Measurements from ENCODE around the gene TEKT3.

GRCh38 chr17:15278924-15279477 is 62.4 kb downstream of the TEKT3 start:
- TF ChIP-seq CTCF (IDR thresholded peaks at IDR 0.05) (no peak), POLR2A (IDR thresholded peaks at IDR 0.05) (no peak)
